Measurements from ENCODE around the gene NR2C1.

DNA sequence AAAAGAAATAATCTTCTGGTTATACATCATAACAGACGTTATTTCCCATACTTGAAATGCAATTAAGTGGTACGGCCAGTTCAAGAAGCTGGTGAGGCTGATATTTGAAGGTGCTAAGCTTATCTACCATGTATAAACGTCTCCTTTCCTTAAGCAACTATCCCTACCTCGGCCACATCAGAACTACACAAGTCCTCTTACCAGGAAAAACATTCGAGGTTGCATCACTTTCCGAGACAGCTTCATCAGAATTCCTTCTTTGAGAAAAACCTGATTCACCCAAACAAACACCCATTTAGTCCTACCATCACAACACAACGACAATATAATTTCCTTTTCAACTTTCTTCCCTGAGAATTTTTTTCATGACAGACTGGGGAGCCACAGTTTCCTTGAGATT is 33.9 kb upstream of the NR2C1 start:
- no peak for TF ChIP-seq TAF1 (IDR thresholded peaks at IDR 0.05; ENCODE audit: low read depth, low read length)
- TF ChIP-seq POLR2AphosphoS5 (IDR thresholded peaks at IDR 0.05; ENCODE audit: low read depth, low read length): no peak
- TF ChIP-seq POLR2A (IDR thresholded peaks at IDR 0.05; ENCODE audit: low read depth, low read length): no peak
- TF ChIP-seq PAX5 (IDR thresholded peaks at IDR 0.05; ENCODE audit: insufficient read depth, low read length, severe bottlenecking): no peak

Data from GM12891 (cell line).